ENCODE measurements around the gene ZBTB21. TPM values are rescaled to one million over a fixed set of nuclear protein-coding genes. Genes with fewer than 3 reads are reported as not detected.

ZBTB21 gene
- total RNA-seq, 6 donors from 2014 or later = 12.4 to 28.3 (median 16.7) TPM

- H3K4me3 ChIP-seq = no peak overlapping the region
- H3K9me3 ChIP-seq = no peaks in the 10 kb centered on the region
- no peaks in the 10 kb centered on the region for H3K36me3 ChIP-seq
- H3K4me1 ChIP-seq = no peaks in the 10 kb centered on the region
- H3K27me3 ChIP-seq = no peaks in the 10 kb centered on the region
- 96 to 100% methylated on average over 1 of the region's 1 CpG for WGBS, 2 donors
- TF ChIP-seq POLR2A (IDR thresholded peaks at IDR 0.05) (no peak), POLR2AphosphoS5 (IDR thresholded peaks at IDR 0.05) (no peak), CTCF (IDR thresholded peaks at IDR 0.05) (no peak), EP300 (IDR thresholded peaks at IDR 0.05) (no peak)
- no peak overlapping the region for H3K27ac ChIP-seq
- no peak for DNase-seq
- no peak for ATAC-seq (ENCODE audit: low FRiP score in 2 of 2)
Measured at GRCh38 chr21:41983229-41983628, 26.9 kb downstream of the ZBTB21 start.

GRCh38 chr21:41980561-41980960, 29.6 kb downstream of the ZBTB21 start:
- no peak for ATAC-seq (ENCODE audit: low FRiP score in 2 of 2)
- H3K27me3 ChIP-seq = no peaks in the 10 kb centered on the region
- H3K4me3 ChIP-seq = no peak overlapping the region
- no peak overlapping the region for H3K27ac ChIP-seq
- no peaks in the 10 kb centered on the region for H3K4me1 ChIP-seq
- DNase-seq = no peak
- H3K9me3 ChIP-seq = no peaks in the 10 kb centered on the region
- TF ChIP-seq CTCF (IDR thresholded peaks at IDR 0.05) = no peak
- TF ChIP-seq POLR2AphosphoS5 (IDR thresholded peaks at IDR 0.05) = no peak
- no peak for TF ChIP-seq EP300 (IDR thresholded peaks at IDR 0.05)
- TF ChIP-seq POLR2A (IDR thresholded peaks at IDR 0.05) = no peak
- H3K36me3 ChIP-seq = no peaks in the 10 kb centered on the region

GRCh38 chr21:41979751-41980369, 30.3 kb downstream of the ZBTB21 start:
- H3K9me3 ChIP-seq = no peaks in the 10 kb centered on the region
- no peaks in the 10 kb centered on the region for H3K36me3 ChIP-seq
- no peak overlapping the region for H3K4me3 ChIP-seq
- H3K27ac ChIP-seq = no peak overlapping the region
- no peak for DNase-seq
- no peaks in the 10 kb centered on the region for H3K27me3 ChIP-seq
- 88 to 89% methylated on average over 7 of the region's 7 CpGs for WGBS, 2 donors
- ATAC-seq (ENCODE audit: low FRiP score in 2 of 2) = no peak
- TF ChIP-seq CTCF (IDR thresholded peaks at IDR 0.05) = no peak
- TF ChIP-seq POLR2A (IDR thresholded peaks at IDR 0.05) = no peak
- no peak for TF ChIP-seq POLR2AphosphoS5 (IDR thresholded peaks at IDR 0.05)
- TF ChIP-seq EP300 (IDR thresholded peaks at IDR 0.05) = no peak
- H3K4me1 ChIP-seq = peaks cover 0 to under 1% (median 0%) of the 10 kb centered on the region in 4 donors

GRCh38 chr21:41979335-41979734, 30.8 kb downstream of the ZBTB21 start:
- Histone ChIP-seq H3K27me3 (no peaks in the 10 kb centered on the region), H3K4me1 (peaks cover 0 to 5% (median 2%) of the 10 kb centered on the region in 4 donors), H3K4me3 (no peak overlapping the region), H3K9me3 (no peaks in the 10 kb centered on the region), H3K27ac (no peak overlapping the region), H3K36me3 (no peaks in the 10 kb centered on the region)
- no peak for ATAC-seq (ENCODE audit: low FRiP score in 2 of 2)
- no peak for DNase-seq
- TF ChIP-seq POLR2A (IDR thresholded peaks at IDR 0.05) (no peak), EP300 (IDR thresholded peaks at IDR 0.05) (no peak), POLR2AphosphoS5 (IDR thresholded peaks at IDR 0.05) (no peak), CTCF (IDR thresholded peaks at IDR 0.05) (no peak)
- WGBS, 2 donors = 89 to 90% methylated on average over 4 of the region's 4 CpGs

Data from upper lobe of left lung (tissue), 6 donors.